HepG2 (cell line): ENCODE data around the gene TCFL5. TPM values are rescaled to one million over a fixed set of nuclear protein-coding genes. Genes with fewer than 3 reads are reported as not detected.
A peak's percentile ranks its signal among the peaks of the same experiment; 100 is the strongest.

ENCODE experiments used
- CCDC6 ChIP-seq: sonication (generic); formaldehyde crosslinking; IDR thresholded peaks from 2 replicates; pipeline ENCODE4 v1.8.1; 2022; ENCODE audit warnings: mild to moderate bottlenecking, missing genetic modification reagents, moderate library complexity
- FIP1L1 ChIP-seq: fragments of 200-400 bp; formaldehyde crosslinking; IDR thresholded peaks from 2 replicates; pipeline ENCODE4 v1.6.1; 2018; ENCODE audit warnings: low read depth, mild to moderate bottlenecking, low read length, moderate library complexity, borderline replicate concordance; ENCODE audit not compliant: insufficient read depth
- FOXC1 ChIP-seq: sonication (generic); formaldehyde crosslinking; IDR thresholded peaks from 2 replicates; pipeline ENCODE4 v1.8.0; 2022; ENCODE audit warnings: mild to moderate bottlenecking, missing genetic modification reagents, borderline replicate concordance
- FOXK1 ChIP-seq: sonication (generic); formaldehyde crosslinking; IDR thresholded peaks from 2 replicates; pipeline ENCODE4 v1.4.0; 2020; ENCODE audit warnings: low read depth, missing genetic modification reagents, borderline replicate concordance
- GTF3A ChIP-seq: sonication (generic); formaldehyde crosslinking; conservative IDR thresholded peaks from 2 replicates; pipeline ENCODE4 v1.4.0; 2020; ENCODE audit warnings: mild to moderate bottlenecking, missing genetic modification reagents
- HDAC1 ChIP-seq: sonication (generic); formaldehyde crosslinking; IDR thresholded peaks from 2 replicates; pipeline ENCODE4 v1.5.1; 2020; ENCODE audit warnings: mild to moderate bottlenecking, missing genetic modification reagents
- HDAC6 ChIP-seq: fragments of 200-600 bp; sonication (generic); IDR thresholded peaks from 2 replicates; pipeline ENCODE4 v1.7.0; 2017; ENCODE audit warnings: mild to moderate bottlenecking, antibody characterized with exemption, low read length, low read depth
- HIVEP1 ChIP-seq: sonication (generic); formaldehyde crosslinking; IDR thresholded peaks from 2 replicates; pipeline ENCODE4 v1.4.0; 2020; ENCODE audit warnings: mild to moderate bottlenecking, missing genetic modification reagents
- MLLT10 ChIP-seq: sonication (generic); formaldehyde crosslinking; IDR thresholded peaks from 2 replicates; pipeline ENCODE4 v1.4.0; 2020; ENCODE audit warnings: missing genetic modification reagents
- MZF1 ChIP-seq: sonication (generic); formaldehyde crosslinking; IDR thresholded peaks from 2 replicates; pipeline ENCODE4 v1.8.1; 2023; ENCODE audit warnings: mild to moderate bottlenecking, missing genetic modification reagents, borderline replicate concordance
- PPARG ChIP-seq: conservative IDR thresholded peaks from 2 replicates; pipeline ENCODE4 v1.6.1; 2016; ENCODE audit warnings: missing biosample characterization, missing genetic modification reagents
- RAD21 ChIP-seq: fragments of 450-650 bp; formaldehyde crosslinking; IDR thresholded peaks from 2 replicates; pipeline ENCODE4 v1.5.0; 2020; ENCODE audit warnings: mild to moderate bottlenecking
- SRSF1 ChIP-seq: fragments of 200-400 bp; formaldehyde crosslinking; optimal IDR thresholded peaks from 2 replicates; pipeline ENCODE3; 2017; ENCODE audit warnings: mild to moderate bottlenecking, low read depth, low read length, moderate library complexity
- TRIM22 ChIP-seq: fragments of 450-650 bp; IDR thresholded peaks from 2 replicates; pipeline ENCODE4 v1.6.1; 2017
- ZBTB1 ChIP-seq: sonication (generic); formaldehyde crosslinking; IDR thresholded peaks from 2 replicates; pipeline ENCODE4 v1.4.0; 2020; ENCODE audit warnings: missing genetic modification reagents, borderline replicate concordance
- ZFP62 ChIP-seq: sonication (generic); formaldehyde crosslinking; IDR thresholded peaks from 2 replicates; pipeline ENCODE4 v1.4.0; 2020; ENCODE audit warnings: missing genetic modification reagents
- ZNF101 ChIP-seq: sonication (generic); formaldehyde crosslinking; IDR thresholded peaks from 2 replicates; pipeline ENCODE4 v1.4.0; 2020; ENCODE audit warnings: mild to moderate bottlenecking, low read depth, missing genetic modification reagents, borderline replicate concordance
- ZNF160 ChIP-seq: sonication (generic); formaldehyde crosslinking; IDR thresholded peaks from 2 replicates; pipeline ENCODE4 v1.8.0; 2022; ENCODE audit warnings: mild to moderate bottlenecking, inconsistent platforms, missing genetic modification reagents
- ZNF343 ChIP-seq: sonication (generic); formaldehyde crosslinking; IDR thresholded peaks from 2 replicates; pipeline ENCODE4 v1.4.0; 2020; ENCODE audit warnings: mild to moderate bottlenecking, missing genetic modification reagents
- ZNF543 ChIP-seq: sonication (generic); formaldehyde crosslinking; IDR thresholded peaks from 2 replicates; pipeline ENCODE4 v1.4.0; 2020; ENCODE audit warnings: mild to moderate bottlenecking, missing genetic modification reagents
- ZNF552 ChIP-seq: sonication (generic); formaldehyde crosslinking; IDR thresholded peaks from 2 replicates; pipeline ENCODE4 v1.9.0; 2022; ENCODE audit warnings: missing genetic modification reagents, mild to moderate bottlenecking, borderline replicate concordance
- ZNF607 ChIP-seq: sonication (generic); formaldehyde crosslinking; IDR thresholded peaks from 2 replicates; pipeline ENCODE4 v1.5.1; 2020; ENCODE audit warnings: missing genetic modification reagents, mild to moderate bottlenecking, borderline replicate concordance
- ZNF616 ChIP-seq: sonication (generic); formaldehyde crosslinking; IDR thresholded peaks from 2 replicates; pipeline ENCODE4 v1.5.0; 2020; ENCODE audit warnings: low read depth, mild to moderate bottlenecking, missing genetic modification reagents
- ZNF737 ChIP-seq: sonication (generic); formaldehyde crosslinking; IDR thresholded peaks from 2 replicates; pipeline ENCODE4 v1.5.0; 2020; ENCODE audit warnings: missing genetic modification reagents, mild to moderate bottlenecking, borderline replicate concordance
- ZNF75D ChIP-seq: sonication (generic); formaldehyde crosslinking; IDR thresholded peaks from 2 replicates; pipeline ENCODE4 v1.8.1; 2023; ENCODE audit warnings: missing genetic modification reagents, mild to moderate bottlenecking, borderline replicate concordance
- ZSCAN31 ChIP-seq: sonication (generic); formaldehyde crosslinking; IDR thresholded peaks from 2 replicates; pipeline ENCODE4 v1.5.0; 2020; ENCODE audit warnings: low read depth, mild to moderate bottlenecking, missing genetic modification reagents
- ZZZ3 ChIP-seq: sonication (generic); formaldehyde crosslinking; IDR thresholded peaks from 2 replicates; pipeline ENCODE4 v1.4.0; 2020; ENCODE audit warnings: missing genetic modification reagents, mild to moderate bottlenecking, borderline replicate concordance
- polyA plus RNA-seq, 8 experiments: library from polyadenylated mRNA; depleted of rRNA in 3 of 8; stranded (reverse) in 7 of 8; unstranded in 1 of 8; fragments of >200 nt; fragmentation: Illumina TruSeq in 4 of 8; extraction: Trizol in 4 of 8; gene quantifications; 2 replicates each; pipeline versions ENCODE4 v1.2.1 to v1.2.3, GENCODE V29; 2011 to 2016; ENCODE audit warnings: low read depth in 4 of 8, missing spikeins in 1 of 8, mixed read lengths in 1 of 8; ENCODE audit not compliant: insufficient read depth in 1 of 8
- total RNA-seq, 5 experiments: library from RNA; depleted of rRNA; stranded (reverse); fragments of >200 nt; fragmentation: Illumina TruSeq; extraction: Trizol; gene quantifications; 2 replicates each; pipeline ENCODE4 v1.2.3, GENCODE V29; 2016; ENCODE audit warnings: low read depth in 1 of 5
- TF ChIP-seq, protein P1 (sequence below): sonication (generic); formaldehyde crosslinking; IDR thresholded peaks from 2 replicates; pipeline ENCODE4 v1.5.0; 2020; ENCODE audit warnings: mild to moderate bottlenecking, missing genetic modification reagents

TCFL5 gene
- total and polyA plus RNA-seq, 2 of the 13 experiments (the other 11 are each of a cell fraction or from before 2014, with no cell fraction given) = 14.8 to 20.0 TPM

DNA sequence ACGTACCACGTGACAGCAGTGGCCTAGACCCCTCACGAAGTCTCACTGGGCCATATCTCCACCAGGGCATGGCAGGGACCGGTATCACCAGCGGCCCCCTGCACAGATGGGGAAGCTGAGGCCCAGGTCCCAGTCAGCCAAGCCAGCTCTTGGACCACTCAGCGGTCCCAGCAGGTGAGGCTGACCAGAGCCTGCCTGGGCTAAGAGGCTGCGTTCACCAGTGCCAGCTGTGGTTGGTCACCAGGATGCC lies 67.9 kb downstream of the TCFL5 start (continued):
- TF ChIP-seq ZNF607 (CRISPR knock-in tag) = 0 out of 2 replicates have a peak, but pooled peaks have one; percentile 82
- no peak for TF ChIP-seq ZNF75D (CRISPR knock-in tag)
- no peak for TF ChIP-seq ZFP62 (CRISPR knock-in tag)
- no peak for TF ChIP-seq TRIM22
- no peak for TF ChIP-seq ZNF543
- TF ChIP-seq MLLT10 = no peak
- 0 out of 2 replicates have a peak, but pooled peaks have one; percentile 65 for TF ChIP-seq ZNF616 (CRISPR knock-in tag)
- TF ChIP-seq ZSCAN31 (CRISPR knock-in tag) = 0 out of 2 replicates have a peak, but pooled peaks have one; percentile 9
- TF ChIP-seq ZNF552 (CRISPR knock-in tag) = peak; percentile 50; the same call in 1 of the 2 replicates
- no peak for TF ChIP-seq ZNF101 (CRISPR knock-in tag)
- TF ChIP-seq SRSF1 = no peak
- TF ChIP-seq MZF1 (CRISPR knock-in tag) = peak; percentile 72; the same call in 1 of the 2 replicates
- TF ChIP-seq ZNF343 (CRISPR knock-in tag) = no peak
- no peak for TF ChIP-seq ZZZ3 (CRISPR knock-in tag)
- no peak for TF ChIP-seq HDAC6
- peak; percentile 89; the same call in 1 of the 2 replicates for TF ChIP-seq FOXC1 (CRISPR knock-in tag)
- TF ChIP-seq RAD21 (CRISPR knock-in tag) = no peak; the same call in 1 of the 2 replicates
- no peak for TF ChIP-seq FOXK1 (CRISPR knock-in tag)
- TF ChIP-seq PPARG (CRISPR knock-in tag) = no peak
- 0 out of 2 replicates have a peak, but pooled peaks have one; percentile 51 for TF ChIP-seq ZNF737 (CRISPR knock-in tag)
- TF ChIP-seq, protein P1, sequence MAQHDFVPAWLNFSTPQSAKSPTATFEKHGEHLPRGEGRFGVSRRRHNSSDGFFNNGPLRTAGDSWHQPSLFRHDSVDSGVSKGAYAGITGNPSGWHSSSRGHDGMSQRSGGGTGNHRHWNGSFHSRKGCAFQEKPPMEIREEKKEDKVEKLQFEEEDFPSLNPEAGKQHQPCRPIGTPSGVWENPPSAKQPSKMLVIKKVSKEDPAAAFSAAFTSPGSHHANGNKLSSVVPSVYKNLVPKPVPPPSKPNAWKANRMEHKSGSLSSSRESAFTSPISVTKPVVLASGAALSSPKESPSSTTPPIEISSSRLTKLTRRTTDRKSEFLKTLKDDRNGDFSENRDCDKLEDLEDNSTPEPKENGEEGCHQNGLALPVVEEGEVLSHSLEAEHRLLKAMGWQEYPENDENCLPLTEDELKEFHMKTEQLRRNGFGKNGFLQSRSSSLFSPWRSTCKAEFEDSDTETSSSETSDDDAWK (CRISPR knock-in tag) = no peak
- no peak for TF ChIP-seq CCDC6 (CRISPR knock-in tag)
- TF ChIP-seq GTF3A (CRISPR knock-in tag) = no peak
- TF ChIP-seq HDAC1 (CRISPR knock-in tag) = 0 out of 2 replicates have a peak, but pooled peaks have one; percentile 10
- TF ChIP-seq HIVEP1 = peak; percentile 73; the same call in 1 of the 2 replicates
- peak; percentile 76; the same call in 1 of the 2 replicates for TF ChIP-seq ZNF160 (CRISPR knock-in tag)
- no peak for TF ChIP-seq FIP1L1
- no peak for TF ChIP-seq ZBTB1 (CRISPR knock-in tag)
